Limb (tissue), 2 donors: Measurements from ENCODE around the gene AK9.
A peak's percentile ranks its signal among the peaks of the same experiment; 100 is the strongest.
"Not testable (repeated sequence)": the region's sequence is repeated elsewhere in the genome, so short reads cannot be mapped to it uniquely, and the experiment has no call there.

ENCODE experiments used
- DNase-seq, 2 donors: peaks; one replicate each; pipeline ENCODE4 v3.0.0-alpha.2; 2016; ENCODE audit errors: extremely low spot score in 2 of 2

The AK9 gene

GRCh38 chr6:109482905-109483734 lies 207.9 kb downstream of the AK9 start, which contains the start of gene ZBTB24:
Gene ZBTB24 (minus strand): TSS chr6:109483219. CDS start chr6:109482026, 1,193 bp downstream.
- DNase-seq = peak; percentile 82 to 93

GRCh38 chr6:109480993-109481480 lies 210.0 kb downstream of the AK9 start:
- DNase-seq = no peak

- no peak for DNase-seq
Observed at GRCh38 chr6:109478841-109479624, 212.0 kb downstream of the AK9 start.

GRCh38 chr6:109478222-109478805 lies 212.7 kb downstream of the AK9 start:
- no peak for DNase-seq

- no peak for DNase-seq
Observed at GRCh38 chr6:109477725-109478124, 213.3 kb downstream of the AK9 start.

- DNase-seq = no peak
Observed at GRCh38 chr6:109477184-109477583, 213.8 kb downstream of the AK9 start.

GRCh38 chr6:109475625-109476024 lies 215.4 kb downstream of the AK9 start:
- no peak for DNase-seq

- DNase-seq = no peak
Observed at GRCh38 chr6:109474995-109475394, 216.0 kb downstream of the AK9 start.

- no peak for DNase-seq
Observed at GRCh38 chr6:109473120-109473519, 217.9 kb downstream of the AK9 start.

- no peak for DNase-seq
Observed at GRCh38 chr6:109472132-109472995, 218.6 kb downstream of the AK9 start.

- DNase-seq = no peak
Observed at GRCh38 chr6:109471105-109471810, 219.7 kb downstream of the AK9 start.

- DNase-seq = no peak
Observed at GRCh38 chr6:109469591-109470189, 221.3 kb downstream of the AK9 start.

- no peak for DNase-seq
Observed at GRCh38 chr6:109467696-109468095, 223.3 kb downstream of the AK9 start.

GRCh38 chr6:109466212-109466923 lies 224.6 kb downstream of the AK9 start:
- no peak for DNase-seq

- no peak for DNase-seq
Observed at GRCh38 chr6:109465772-109466171, 225.2 kb downstream of the AK9 start.

GRCh38 chr6:109461733-109462526 lies 229.1 kb downstream of the AK9 start:
- DNase-seq = no peak

GRCh38 chr6:109461205-109461604 lies 229.8 kb downstream of the AK9 start:
- not testable (repeated sequence) for DNase-seq

- no peak for DNase-seq
Observed at GRCh38 chr6:109460161-109460829, 230.7 kb downstream of the AK9 start.
